ENCODE results near the gene CPNE6. TPM values are rescaled to one million over a fixed set of nuclear protein-coding genes. Genes with fewer than 3 reads are reported as not detected.

The CPNE6 gene
- total and polyA plus RNA-seq, 2 of the 8 experiments (the other 6 are each of a cell fraction or from before 2014, with no cell fraction given) = 0.05 TPM; not detected in 1

- no peak for TF ChIP-seq USF2 (IDR thresholded peaks at IDR 0.05; ENCODE audit: low read length)
- TF ChIP-seq GTF2F1 (IDR thresholded peaks at IDR 0.05; ENCODE audit: borderline replicate concordance, low read depth, low read length) = no peak
- TF ChIP-seq CHD7 (IDR thresholded peaks at IDR 0.05; ENCODE audit: insufficient replicate concordance, low read length) = no peak
Observed at GRCh38 chr14:24119691-24120090, 48.3 kb downstream of the CPNE6 start (continued).

All from H1 (cell line).